Tibial nerve (tissue), 4 donors: Measurements from ENCODE around the gene FALEC.

ENCODE experiments used
- CTCF ChIP-seq, 5 experiments: fragments of 200-600 bp in 3 of 5; fragments of 450-650 bp in 2 of 5; sonication (generic) in 3 of 5; IDR thresholded peaks; one replicate each; pipeline ENCODE4 v1.5.1; 2016 to 2019; ENCODE audit warnings: antibody characterized with exemption in 5 of 5, mild to moderate bottlenecking in 3 of 5, moderate library complexity in 2 of 5
- EP300 ChIP-seq, 2 donors: sonication (generic); formaldehyde crosslinking; IDR thresholded peaks; one replicate each; pipeline ENCODE4 v1.6.1; 2017; ENCODE audit warnings: antibody characterized with exemption in 2 of 2, mild to moderate bottlenecking in 1 of 2
- POLR2A ChIP-seq, 2 donors: fragments of 450-650 bp; IDR thresholded peaks; one replicate each; pipeline ENCODE4 v1.6.1; 2017; ENCODE audit warnings: antibody characterized with exemption in 2 of 2, mild to moderate bottlenecking in 2 of 2, moderate library complexity in 2 of 2

DNA sequence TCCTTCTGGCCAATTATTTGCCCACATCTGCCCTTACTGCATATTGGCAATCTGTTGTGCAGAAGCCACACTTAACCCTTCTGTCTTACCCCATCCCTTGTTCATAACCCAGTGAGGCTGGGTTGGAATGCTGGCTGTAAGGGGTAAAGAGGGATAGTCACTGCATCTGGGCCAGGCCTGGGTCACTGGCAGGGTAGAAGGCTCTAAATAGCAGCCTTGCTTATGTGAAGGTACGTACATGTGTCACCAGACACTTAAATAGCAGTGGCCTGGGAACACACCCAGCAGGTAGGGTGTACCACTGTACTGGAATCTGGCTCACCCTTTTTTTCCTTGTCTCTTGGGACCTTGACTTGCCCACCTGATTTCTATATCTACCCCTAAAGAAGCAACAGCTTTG lies 38.2 kb upstream of the FALEC start:
- no peak for TF ChIP-seq CTCF (IDR thresholded peaks at IDR 0.05)
- TF ChIP-seq POLR2A (IDR thresholded peaks at IDR 0.05) = no peak
- TF ChIP-seq EP300 (IDR thresholded peaks at IDR 0.05) = no peak
